OCI-LY3 (cell line): Measurements from ENCODE around the gene ZAP70.

Experiments
- H2AFZ ChIP-seq: fragments of 200-600, 300-600 bp; shearing (Covaris generic); 2 replicates; pipeline ENCODE4 v1.6.0; 2014; ENCODE audit warnings: antibody characterized with exemption, low read depth, low read length
- H3K27ac ChIP-seq: fragments of 200-600, 300-600 bp; sonication (generic); 2 replicates; pipeline ENCODE4 v1.5.1; 2014; ENCODE audit warnings: mild to moderate bottlenecking, low read length, moderate library complexity, mixed read lengths
- H3K27me3 ChIP-seq: fragments of 200-600, 300-600 bp; sonication (generic); 2 replicates; pipeline ENCODE4 v1.6.1; 2014; ENCODE audit warnings: low read depth, low read length, mixed read lengths
- H3K36me3 ChIP-seq: fragments of 200-600, 300-600 bp; sonication (generic); replicated peaks from 2 replicates; pipeline ENCODE3; 2014; ENCODE audit warnings: low read depth, low read length, mixed read lengths
- H3K4me1 ChIP-seq: fragments of 300-600, 200-600 bp; sonication (generic); 2 replicates; pipeline ENCODE4 v1.6.1; 2014; ENCODE audit warnings: low read length, mixed read lengths
- H3K4me2 ChIP-seq: fragments of 200-600, 300-600 bp; sonication (generic); 2 replicates; pipeline ENCODE4 v1.6.1; 2014; ENCODE audit warnings: low read length, mixed read lengths
- H3K4me3 ChIP-seq: fragments of 300-600, 200-600 bp; sonication (generic); 2 replicates; pipeline ENCODE4 v1.5.1; 2014; ENCODE audit warnings: antibody characterized with exemption, mild to moderate bottlenecking, low read length, moderate library complexity
- H3K79me2 ChIP-seq: fragments of 300-600, 200-600 bp; shearing (Covaris generic); 2 replicates; pipeline ENCODE4 v1.6.1; 2014; ENCODE audit warnings: mild to moderate bottlenecking, low read length, mixed read lengths
- H3K9ac ChIP-seq: fragments of 300-600, 200-600 bp; shearing (Covaris generic); 2 replicates; pipeline ENCODE4 v1.6.0; 2014; ENCODE audit warnings: mild to moderate bottlenecking, low read length, moderate library complexity
- H3K9me3 ChIP-seq: fragments of 200-600, 300-600 bp; shearing (Covaris generic); 2 replicates; pipeline ENCODE4 v1.6.1; 2014; ENCODE audit warnings: low read length, mixed read lengths; ENCODE audit not compliant: insufficient read depth
- H4K20me1 ChIP-seq: fragments of 200-600, 300-600 bp; sonication (generic); 2 replicates; pipeline ENCODE4 v1.6.1; 2016; ENCODE audit warnings: low read length, mixed read lengths; ENCODE audit not compliant: insufficient read depth
- CTCF ChIP-seq: fragments of 200-600, 300-600 bp; sonication (generic); IDR thresholded peaks from 2 replicates; pipeline ENCODE4 v1.5.1; 2014; ENCODE audit warnings: antibody characterized with exemption, low read length, low read depth
- EZH2phosphoT487 ChIP-seq: fragments of 200-600 bp; shearing (Covaris generic); IDR thresholded peaks from 2 replicates; pipeline ENCODE4 v1.6.1; 2018; ENCODE audit warnings: antibody characterized with exemption, mixed run types, low read depth

The ZAP70 gene

GRCh38 chr2:97763176-97763845, 49.9 kb downstream of the ZAP70 start:
- H3K27ac ChIP-seq: no peak overlapping the region
- H4K20me1 ChIP-seq: no peaks in the 10 kb centered on the region
- no peak overlapping the region for H3K4me3 ChIP-seq
- TF ChIP-seq EZH2phosphoT487 (no peak), CTCF (no peak)
- H3K36me3 ChIP-seq: peaks cover 72% of the 10 kb centered on the region
- no peaks in the 10 kb centered on the region for H3K27me3 ChIP-seq
- no peaks in the 10 kb centered on the region for H3K4me1 ChIP-seq
- H2AFZ ChIP-seq: no peak overlapping the region
- H3K4me2 ChIP-seq: no peak overlapping the region
- no peaks in the 10 kb centered on the region for H3K9me3 ChIP-seq
- no peaks in the 10 kb centered on the region for H3K79me2 ChIP-seq
- H3K9ac ChIP-seq: no peak overlapping the region

GRCh38 chr2:97764559-97765263, 51.3 kb downstream of the ZAP70 start:
- H3K36me3 ChIP-seq: peaks cover 61% of the 10 kb centered on the region
- no peak overlapping the region for H3K27ac ChIP-seq
- H3K9me3 ChIP-seq: no peaks in the 10 kb centered on the region
- no peaks in the 10 kb centered on the region for H3K79me2 ChIP-seq
- H2AFZ ChIP-seq: no peak overlapping the region
- no peak overlapping the region for H3K9ac ChIP-seq
- H3K4me3 ChIP-seq: no peak overlapping the region
- no peaks in the 10 kb centered on the region for H4K20me1 ChIP-seq
- H3K27me3 ChIP-seq: no peaks in the 10 kb centered on the region
- no peaks in the 10 kb centered on the region for H3K4me1 ChIP-seq
- no peak for TF ChIP-seq CTCF
- TF ChIP-seq EZH2phosphoT487: no peak
- no peak overlapping the region for H3K4me2 ChIP-seq

GRCh38 chr2:97765933-97766332, 52.6 kb downstream of the ZAP70 start:
- Histone ChIP-seq H4K20me1 (no peaks in the 10 kb centered on the region), H3K4me2 (no peak overlapping the region)
- TF ChIP-seq CTCF (no peak), EZH2phosphoT487 (no peak)

GRCh38 chr2:97766567-97766966, 53.2 kb downstream of the ZAP70 start:
- Histone ChIP-seq H3K79me2 (no peaks in the 10 kb centered on the region), H3K9me3 (no peaks in the 10 kb centered on the region), H3K27ac (no peak overlapping the region), H3K4me1 (no peaks in the 10 kb centered on the region), H3K4me2 (no peak overlapping the region), H3K4me3 (no peak overlapping the region), H3K27me3 (no peaks in the 10 kb centered on the region), H3K9ac (no peak overlapping the region), H4K20me1 (no peaks in the 10 kb centered on the region), H2AFZ (no peak overlapping the region), H3K36me3 (peaks cover 52% of the 10 kb centered on the region)
- TF ChIP-seq CTCF (no peak), EZH2phosphoT487 (no peak)

More at GRCh38 chr2:97765933-97766332, 52.6 kb downstream of the ZAP70 start:
- Histone ChIP-seq H3K4me3 (no peak overlapping the region), H3K9ac (no peak overlapping the region), H3K9me3 (no peaks in the 10 kb centered on the region), H3K36me3 (peaks cover 58% of the 10 kb centered on the region), H3K79me2 (no peaks in the 10 kb centered on the region), H3K27me3 (no peaks in the 10 kb centered on the region), H3K27ac (no peak overlapping the region), H3K4me1 (no peaks in the 10 kb centered on the region), H2AFZ (no peak overlapping the region)
